Thyroid gland (tissue), 4 donors: ENCODE results near the gene HAUS1. TPM values are rescaled to one million over a fixed set of nuclear protein-coding genes. Genes with fewer than 3 reads are reported as not detected.
A peak's percentile ranks its signal among the peaks of the same experiment; 100 is the strongest.

Experiments used
- DNase-seq, 2 donors: peaks; one replicate each; pipeline ENCODE4 v3.0.0-alpha.2; 2019
- H3K27ac ChIP-seq, 3 donors: fragments of 200-600 bp; sonication (generic); 1 replicate in 2 of 3; 2 replicates in 1 of 3; pipeline ENCODE4 v1.5.1; 2016 to 2019; ENCODE audit warnings: mild to moderate bottlenecking in 1 of 3, moderate library complexity in 1 of 3
- H3K27me3 ChIP-seq: fragments of 200-600 bp; sonication (generic); one replicate; pipeline ENCODE4 v1.5.1; 2019
- H3K36me3 ChIP-seq, 2 donors: fragments of 200-600 bp; sonication (generic); one replicate each; pipeline ENCODE4 v1.5.1; 2016 to 2019
- H3K4me1 ChIP-seq, 2 donors: fragments of 200-600 bp; sonication (generic); one replicate each; pipeline ENCODE4 v1.5.1; 2017 to 2019
- H3K4me3 ChIP-seq, 3 donors: fragments of 200-600 bp; sonication (generic); replicated peaks in 1 of 3; 1 replicate in 2 of 3; 2 replicates in 1 of 3; pipeline ENCODE4 v1.5.1; 2016; ENCODE audit warnings: mild to moderate bottlenecking in 1 of 3
- H3K9me3 ChIP-seq: fragments of 200-600 bp; sonication (generic); one replicate; pipeline ENCODE4 v1.5.1; 2017
- CTCF ChIP-seq, 6 experiments: fragments of 200-600 bp in 3 of 6; fragments of 450-650 bp in 3 of 6; sonication (generic) in 3 of 6; IDR thresholded peaks; one replicate each; pipeline ENCODE4 v1.5.1; 2016 to 2019; ENCODE audit warnings: antibody characterized with exemption in 6 of 6, mild to moderate bottlenecking in 2 of 6, inconsistent platforms in 1 of 6, moderate library complexity in 1 of 6
- POLR2A ChIP-seq, 2 donors: fragments of 450-650 bp; IDR thresholded peaks; one replicate each; pipeline ENCODE4 v1.6.1; 2017; ENCODE audit warnings: antibody characterized with exemption in 2 of 2, mild to moderate bottlenecking in 2 of 2, moderate library complexity in 1 of 2
- WGBS, 2 donors: methylation state at CpG; one replicate each; pipeline ENCODE4 v1.1.5; 2017; 5-methylcytosine and 5-hydroxymethylcytosine counted together
- intact Hi-C: fragments of 100-400 bp; cut with DNase I; formaldehyde crosslinking; loops from one replicate; pipeline ENCODE4 v1.15.1; 2023
- total RNA-seq, 4 donors: library from RNA; depleted of rRNA; stranded (reverse); fragments of >200 nt; gene quantifications; one replicate each; pipeline ENCODE4 v1.2.3, GENCODE V29; 2016

Gene HAUS1
- total RNA-seq, 4 donors from 2014 or later: 15.6 to 32.2 (median 20.0) TPM

GRCh38 chr18:46072959-46073358 lies 31.2 kb upstream of the HAUS1 start:
- Histone ChIP-seq H3K4me3 (no peak overlapping the region), H3K36me3 (no peaks in the 10 kb centered on the region)
- intact Hi-C loops: loop anchor here (10.0 kb wide), 2 partner anchors 108 to 388 kb away; partner anchors contain the start of gene EPG5

GRCh38 chr18:46073474-46074331 lies 30.5 kb upstream of the HAUS1 start:
- no peaks in the 10 kb centered on the region for H3K9me3 ChIP-seq
- H3K27ac ChIP-seq: no peak overlapping the region
- intact Hi-C loops: loop anchor here (10.0 kb wide), 2 partner anchors 109 to 389 kb away; partner anchors contain the start of gene EPG5
- TF ChIP-seq CTCF (IDR thresholded peaks at IDR 0.05) (peak in 5 of 6 experiments; percentile 38 to 66 (median 62)), POLR2A (IDR thresholded peaks at IDR 0.05) (no peak)
- WGBS, 2 donors: 28% methylated on average over 9 of the region's 9 CpGs
- peak; percentile 30 to 38 for DNase-seq
- H3K27me3 ChIP-seq: no peaks in the 10 kb centered on the region
- no peaks in the 10 kb centered on the region for H3K36me3 ChIP-seq
- H3K4me1 ChIP-seq: peaks cover 6 to 29% of the 10 kb centered on the region in 2 donors
- H3K4me3 ChIP-seq: no peak overlapping the region

More at GRCh38 chr18:46072959-46073358, 31.2 kb upstream of the HAUS1 start:
- 82 to 98% methylated on average over 3 of the region's 3 CpGs for WGBS, 2 donors
- Histone ChIP-seq H3K27me3 (no peaks in the 10 kb centered on the region), H3K4me1 (peaks cover 6 to 29% of the 10 kb centered on the region in 2 donors), H3K27ac (no peak overlapping the region), H3K9me3 (no peaks in the 10 kb centered on the region)
- no peak for DNase-seq
- no peak for TF ChIP-seq CTCF (IDR thresholded peaks at IDR 0.05)
- no peak for TF ChIP-seq POLR2A (IDR thresholded peaks at IDR 0.05)

- Histone ChIP-seq H3K27ac (no peak overlapping the region), H3K9me3 (no peaks in the 10 kb centered on the region), H3K27me3 (no peaks in the 10 kb centered on the region), H3K4me3 (no peak overlapping the region), H3K4me1 (no peaks in the 10 kb centered on the region), H3K36me3 (peaks cover 29 to 36% of the 10 kb centered on the region in 2 donors)
- no peak for DNase-seq
- intact Hi-C loops: loop anchor here (10.0 kb wide), 2 partner anchors 115 to 395 kb away; partner anchors contain the start of gene EPG5
- TF ChIP-seq POLR2A (IDR thresholded peaks at IDR 0.05) (no peak), CTCF (IDR thresholded peaks at IDR 0.05) (no peak)
These were observed 24.8 kb upstream of the HAUS1 start for GRCh38 chr18:46079336-46079735.

DNA sequence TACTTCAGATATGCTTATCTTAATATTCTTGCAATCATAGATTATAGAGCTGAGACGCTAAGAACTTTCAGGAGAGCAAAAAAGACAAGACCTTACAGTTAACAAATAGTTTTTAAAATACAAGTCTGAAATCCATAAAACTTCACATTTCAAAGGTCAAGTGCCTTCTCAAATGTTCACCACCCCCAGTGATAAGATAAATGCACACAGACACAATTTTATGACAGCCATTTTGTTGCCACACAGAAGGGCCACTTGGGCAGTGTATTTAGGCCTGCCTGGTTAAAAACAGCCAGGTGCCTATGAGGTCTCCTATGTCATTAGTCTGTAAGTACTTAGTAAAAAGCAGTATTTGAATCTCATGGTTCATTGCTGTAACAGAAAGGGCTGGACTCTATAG lies 24.0 kb upstream of the HAUS1 start:
- peaks cover 37 to 44% of the 10 kb centered on the region in 2 donors for H3K36me3 ChIP-seq

More for the DNA sequence above, 24.0 kb upstream of the HAUS1 start:
- no peak for DNase-seq
- Histone ChIP-seq H3K27me3 (no peaks in the 10 kb centered on the region), H3K9me3 (no peaks in the 10 kb centered on the region), H3K4me3 (no peak overlapping the region), H3K27ac (no peak overlapping the region), H3K4me1 (no peaks in the 10 kb centered on the region)
- WGBS, 2 donors: 96 to 98% methylated on average over 1 of the region's 1 CpG
- TF ChIP-seq CTCF (IDR thresholded peaks at IDR 0.05) (no peak), POLR2A (IDR thresholded peaks at IDR 0.05) (no peak)
- intact Hi-C loops: no loop called here
